HG03025 (cell line): ENCODE results near the gene STAT3.
"Not testable (repeated sequence)": the region's sequence is repeated elsewhere in the genome, so short reads cannot be mapped to it uniquely, and the experiment has no call there.

Experiments
- ATAC-seq: cut with Tn5 transposase; IDR thresholded peaks from one replicate; pipeline ENCODE4 v1.9.1; 2021; ENCODE audit warnings: mild to moderate bottlenecking, moderate library complexity; ENCODE audit not compliant: unreplicated experiment, low FRiP score

Gene STAT3

DNA sequence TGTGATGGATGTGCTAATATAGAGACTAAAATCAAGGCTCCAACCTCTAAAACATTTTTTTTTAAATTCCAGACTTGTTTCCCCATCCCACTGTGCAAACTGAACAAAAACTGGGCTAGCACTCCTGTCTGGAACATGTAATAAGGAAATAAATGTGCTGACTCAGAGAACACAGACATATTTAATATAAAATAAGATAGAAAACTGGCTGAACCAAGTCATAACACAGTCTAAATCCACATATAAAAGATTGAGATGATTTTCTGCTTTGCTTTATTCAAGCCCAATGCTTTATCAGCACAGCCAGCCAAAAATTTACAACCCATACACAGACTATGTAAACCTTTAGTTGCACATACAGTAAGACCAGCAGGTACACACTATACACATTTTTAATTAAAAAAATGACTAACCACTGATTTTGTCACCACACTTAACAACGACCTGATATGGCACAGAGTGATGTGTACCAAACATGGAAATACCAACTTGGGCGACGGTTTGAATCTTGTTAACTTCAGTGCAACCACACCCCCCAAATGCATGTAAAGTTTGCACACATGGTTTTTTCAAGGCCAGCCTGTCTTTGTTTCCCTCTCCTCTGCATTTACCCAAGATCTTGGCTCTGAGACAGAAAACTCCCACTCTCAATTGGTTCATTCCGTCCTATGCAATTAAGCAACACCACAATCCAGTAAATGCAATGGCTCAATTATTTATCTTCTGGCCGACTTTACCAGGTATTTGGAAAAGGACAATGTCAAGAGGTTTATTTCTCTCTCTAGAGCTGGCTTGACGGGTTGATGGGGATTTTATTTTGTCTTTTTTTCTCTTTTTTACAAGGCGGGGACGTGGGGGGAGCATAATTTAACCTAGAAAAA is 1.2 kb downstream of the STAT3 start:
- ATAC-seq: no peak

DNA sequence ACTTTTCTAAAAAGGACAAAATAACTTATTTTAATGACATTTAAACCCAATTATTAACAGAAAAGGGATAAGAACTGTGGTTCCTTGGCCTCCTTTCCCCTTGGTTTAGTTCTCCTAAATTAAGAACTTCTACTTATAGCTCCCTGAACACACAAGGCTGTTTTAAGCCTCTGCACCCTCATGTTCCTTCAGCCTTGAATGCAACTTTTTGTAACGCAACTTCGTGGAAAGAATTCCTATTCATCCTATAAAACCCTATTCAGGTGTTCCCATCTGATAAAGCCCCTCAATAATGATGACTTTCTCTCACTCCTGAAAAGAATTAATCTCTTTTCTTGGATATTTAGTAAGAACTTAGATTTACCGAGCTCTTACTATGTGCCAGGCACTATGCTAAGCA is 6.3 kb downstream of the STAT3 start:
- ATAC-seq: no peak

DNA sequence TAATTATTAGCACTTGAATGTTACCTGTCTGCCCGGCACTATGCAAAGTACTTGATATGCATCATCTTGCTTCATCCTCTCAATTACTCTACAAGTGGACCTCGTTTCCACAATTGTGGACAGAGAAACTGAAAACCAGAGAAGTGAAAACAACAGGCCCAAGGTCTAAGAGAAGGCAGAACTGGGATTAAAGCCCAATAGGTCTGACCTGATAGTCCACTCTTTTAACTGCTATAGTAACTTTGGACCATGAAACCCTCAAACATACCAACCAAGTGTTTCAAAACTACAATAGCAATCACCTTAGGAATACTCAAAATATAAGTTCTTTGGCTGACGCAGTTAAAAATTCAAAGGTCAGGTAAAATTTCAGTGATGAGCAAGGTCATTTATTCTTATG is 7.3 kb downstream of the STAT3 start:
- no peak for ATAC-seq

DNA sequence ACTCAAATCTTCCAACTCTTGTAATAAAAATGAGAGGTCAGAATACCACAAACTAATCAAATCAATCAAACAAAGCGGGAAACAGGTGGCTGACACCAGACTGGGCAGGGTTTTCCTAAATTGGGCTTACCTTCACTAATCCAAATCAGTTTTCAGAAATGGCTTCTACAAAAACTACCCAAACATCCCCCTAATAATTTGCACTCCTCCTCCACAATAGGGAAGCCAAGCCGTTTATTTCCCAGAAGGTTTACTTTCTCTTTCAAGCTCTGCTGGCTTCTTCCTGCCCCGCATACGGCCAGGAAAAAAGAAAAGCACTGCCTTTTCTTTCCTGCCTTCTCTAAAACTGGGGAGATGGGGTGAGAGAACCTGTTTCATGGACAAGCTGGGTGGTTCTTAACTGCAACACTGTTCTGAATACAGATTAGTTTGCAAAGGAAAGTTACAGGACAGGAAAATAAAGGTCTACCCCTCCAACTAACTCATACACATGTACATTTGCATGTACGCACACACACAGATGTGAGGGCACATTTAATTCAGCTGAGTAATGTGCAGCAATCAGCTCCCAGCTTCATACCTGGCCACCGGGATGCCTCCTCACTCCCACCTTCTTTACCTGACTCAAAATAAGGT is 9.2 kb downstream of the STAT3 start:
- no peak for ATAC-seq

DNA sequence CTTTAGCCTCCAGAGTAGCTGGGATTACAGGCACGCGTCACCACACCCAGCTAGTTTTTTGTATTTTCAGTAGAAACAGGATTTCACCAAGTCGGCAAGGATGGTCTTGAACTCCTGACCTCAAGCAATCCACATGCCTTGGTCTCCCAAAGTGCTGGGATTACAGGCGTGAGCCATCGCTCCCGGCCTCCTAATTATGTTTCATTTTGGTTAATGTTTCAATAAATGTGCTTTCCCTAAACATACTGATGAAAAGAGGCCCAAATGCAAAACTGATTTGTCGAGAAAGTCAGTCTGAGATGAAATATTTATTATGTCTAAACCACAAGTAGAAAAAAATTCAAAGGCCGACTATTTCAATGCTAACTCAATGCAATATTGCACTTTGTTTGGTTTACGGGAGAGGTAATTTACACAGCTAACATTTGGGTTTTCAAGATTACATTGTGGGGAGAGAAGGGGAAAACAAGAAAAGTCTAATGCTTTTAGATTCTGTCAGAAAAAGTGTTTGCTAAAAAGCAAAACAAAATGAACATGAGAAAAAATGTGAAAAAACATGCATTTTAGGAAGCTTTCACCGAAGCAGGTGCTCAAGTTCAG is 9.8 kb downstream of the STAT3 start:
- no peak for ATAC-seq

DNA sequence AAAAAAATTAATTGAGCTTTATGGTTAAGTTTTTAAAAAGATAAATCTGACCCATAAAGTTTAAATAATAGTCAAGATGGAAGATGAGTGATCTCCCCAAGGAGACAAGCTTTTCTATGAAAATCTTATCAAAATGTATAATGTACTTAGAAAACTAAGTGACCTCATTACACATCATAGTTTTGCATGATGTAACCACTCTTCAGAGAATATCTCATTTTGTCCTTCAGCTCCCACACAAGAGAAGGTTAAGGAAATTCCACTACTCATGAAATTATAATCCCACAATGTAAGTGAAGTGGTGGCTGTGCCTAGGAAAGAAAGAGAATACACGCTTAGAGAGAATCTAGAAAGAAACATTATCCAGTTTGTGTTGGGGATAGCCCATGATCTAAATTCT is 14.3 kb downstream of the STAT3 start:
- ATAC-seq: no peak

DNA sequence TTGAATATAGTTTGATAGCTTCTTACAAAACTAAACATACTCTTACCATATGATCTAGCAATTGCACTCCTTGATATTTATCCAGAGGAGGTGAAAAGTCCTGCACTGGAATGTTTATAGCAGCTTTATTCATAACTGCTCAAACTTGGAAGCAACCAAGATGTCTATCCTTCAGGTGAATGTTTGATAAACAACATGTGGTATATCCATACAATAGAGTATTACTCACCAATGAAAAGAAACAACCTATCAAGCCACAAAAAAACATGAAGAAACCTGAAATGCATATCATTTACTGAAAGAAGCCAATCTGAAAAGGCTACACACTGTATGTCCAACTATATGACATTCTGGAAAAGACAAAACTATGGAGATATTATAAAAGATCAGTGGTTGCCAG is 16.1 kb downstream of the STAT3 start:
- ATAC-seq: no peak

DNA sequence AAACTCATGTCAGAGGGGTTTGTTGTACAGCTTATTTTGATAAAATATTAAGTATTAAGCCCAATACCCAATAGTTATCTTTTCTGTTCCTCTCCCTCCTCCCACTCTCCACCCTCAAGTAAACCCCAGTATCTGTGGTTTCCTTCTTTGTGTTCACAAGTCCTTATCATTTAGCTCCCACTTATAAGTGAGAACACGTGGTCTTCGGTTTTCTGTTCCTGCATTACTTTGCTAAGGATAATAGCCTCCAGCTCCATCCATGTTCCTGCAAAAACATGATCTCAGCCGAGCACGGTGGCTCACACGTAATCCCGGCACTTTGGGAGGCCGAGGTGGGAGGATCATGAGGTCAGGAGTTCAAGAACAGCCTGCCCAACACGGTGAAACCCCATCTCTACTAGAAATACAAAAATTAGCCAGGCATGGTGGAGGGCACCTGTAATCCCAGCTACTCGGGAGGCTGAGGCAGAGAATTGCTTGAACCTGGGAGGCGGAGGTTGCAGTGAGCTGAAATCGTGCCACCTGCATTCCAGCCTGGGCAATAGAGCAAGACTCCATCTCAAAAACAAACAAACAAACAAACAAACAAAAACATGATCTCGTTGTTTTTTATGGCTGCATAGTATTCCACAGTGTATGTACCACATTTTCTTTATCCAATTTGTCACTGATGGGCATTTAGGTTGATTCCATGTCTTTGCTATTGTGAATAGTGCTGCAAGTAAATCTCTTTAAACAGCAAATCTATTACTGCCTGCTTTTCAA is 19.3 kb downstream of the STAT3 start:
- not testable (repeated sequence) for ATAC-seq

DNA sequence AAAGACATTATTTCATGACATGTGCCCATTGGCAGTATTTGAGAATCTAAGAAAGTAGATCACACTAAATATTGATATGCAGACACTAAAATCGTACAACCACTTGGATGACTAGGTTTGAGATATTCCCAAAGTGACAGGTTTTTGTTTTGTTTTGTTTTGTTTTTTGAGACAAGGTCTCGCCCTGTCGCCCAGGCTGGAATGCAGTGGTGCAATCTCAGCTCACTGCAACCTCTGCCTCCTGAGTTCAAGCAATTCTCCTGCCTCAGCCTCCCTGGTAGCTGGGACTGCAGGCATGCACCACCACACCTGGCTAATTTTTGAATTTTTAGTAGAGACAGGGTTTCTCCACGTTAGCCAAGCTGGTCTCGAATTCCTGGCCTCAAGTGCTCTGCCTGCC is 19.9 kb downstream of the STAT3 start:
- ATAC-seq: not testable (repeated sequence)

DNA sequence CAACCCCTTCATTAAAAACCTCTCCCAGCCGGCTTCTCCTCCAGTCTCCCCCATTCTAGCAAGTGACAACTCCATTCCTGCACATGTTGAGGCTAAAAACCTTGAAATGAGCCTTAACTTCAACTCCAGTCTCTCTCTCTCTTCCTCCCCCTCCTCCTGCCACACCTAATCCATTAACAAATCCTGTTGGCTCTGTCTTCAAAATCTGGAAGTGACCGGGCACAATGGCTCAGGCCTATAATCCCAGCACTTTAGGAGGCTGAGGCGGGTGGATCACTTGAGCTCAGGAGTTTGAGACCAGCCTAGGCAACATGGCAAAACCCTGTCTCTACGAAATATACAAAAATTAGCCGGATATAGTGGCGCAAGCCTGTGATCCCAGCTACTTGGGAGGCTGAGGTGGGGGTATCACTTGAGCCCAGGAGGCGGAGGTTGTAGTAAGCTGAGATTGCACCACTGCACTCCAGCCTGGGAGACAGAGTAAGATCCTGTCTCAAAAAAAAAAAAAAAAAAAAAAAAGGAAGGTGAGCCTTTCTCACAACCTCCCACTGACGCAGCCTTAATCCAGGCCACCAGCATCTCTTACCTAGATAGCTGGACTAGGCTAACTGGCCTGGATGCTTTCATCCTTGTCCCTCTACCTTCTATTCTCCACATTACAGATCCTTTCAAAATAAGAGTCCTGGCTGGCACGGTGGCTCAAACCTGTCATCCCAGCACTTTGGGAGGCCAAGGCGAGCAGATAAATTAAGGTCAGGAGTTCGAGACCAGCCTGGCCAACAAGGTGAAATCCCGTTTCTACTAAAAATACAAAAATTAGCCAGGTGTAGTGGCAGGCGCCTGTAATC is 21.8 kb downstream of the STAT3 start:
- not testable (repeated sequence) for ATAC-seq

DNA sequence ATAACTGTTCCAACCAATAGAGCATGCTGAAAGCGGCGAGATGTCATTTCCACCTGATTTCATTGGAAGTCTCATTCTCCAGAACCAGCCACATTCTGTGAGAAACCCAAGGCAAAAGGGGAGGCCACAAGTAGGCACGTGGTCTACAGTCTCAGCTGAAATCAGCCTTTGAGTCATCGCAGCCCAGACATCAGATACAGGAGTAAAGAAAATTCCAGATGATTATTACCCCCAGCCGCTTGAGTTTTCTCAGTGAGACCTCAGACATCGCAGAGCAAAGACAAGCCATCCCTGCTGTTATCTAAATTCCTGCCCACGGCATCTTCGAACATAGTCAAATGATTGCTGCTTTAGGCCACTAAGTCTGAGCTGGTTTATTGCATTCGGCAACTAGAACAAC is 23.1 kb downstream of the STAT3 start:
- no peak for ATAC-seq

DNA sequence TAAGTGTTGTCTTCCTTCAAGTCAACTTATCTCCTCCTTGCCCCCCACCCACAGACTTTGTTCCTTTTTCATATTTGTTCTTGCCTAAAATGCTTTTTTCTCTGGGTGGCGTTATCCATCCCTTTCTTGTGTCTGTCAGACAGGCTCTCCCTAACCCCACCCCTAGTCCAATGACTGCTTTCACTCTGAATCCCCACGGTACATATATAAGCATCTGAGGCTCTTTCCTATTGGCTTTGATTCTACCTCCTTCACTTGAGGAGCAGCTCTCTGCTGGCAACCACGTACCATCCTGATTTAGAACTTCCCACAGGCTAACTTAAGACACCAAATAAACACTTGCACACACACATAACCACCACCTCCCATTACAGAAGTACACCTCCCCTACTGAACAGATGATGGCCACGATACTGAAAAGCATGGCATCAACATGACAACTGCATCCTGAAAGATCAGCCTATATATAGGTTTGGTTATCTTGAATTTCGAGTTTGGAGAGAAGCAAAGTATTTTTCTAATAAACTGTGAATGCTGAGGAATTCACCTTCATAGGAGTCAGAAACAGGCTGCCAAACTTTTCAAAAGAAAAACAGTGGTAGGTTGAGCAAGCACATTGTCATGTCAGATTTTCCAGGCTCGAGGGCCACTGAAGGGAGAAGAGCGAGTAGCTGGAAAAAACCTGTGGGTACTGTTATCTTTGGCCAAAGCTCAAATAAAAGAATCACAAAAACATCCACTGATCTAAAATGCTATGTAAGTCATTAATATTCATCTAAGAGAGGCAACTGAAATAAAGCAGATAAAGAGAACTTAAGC is 24.3 kb downstream of the STAT3 start:
- no peak for ATAC-seq

DNA sequence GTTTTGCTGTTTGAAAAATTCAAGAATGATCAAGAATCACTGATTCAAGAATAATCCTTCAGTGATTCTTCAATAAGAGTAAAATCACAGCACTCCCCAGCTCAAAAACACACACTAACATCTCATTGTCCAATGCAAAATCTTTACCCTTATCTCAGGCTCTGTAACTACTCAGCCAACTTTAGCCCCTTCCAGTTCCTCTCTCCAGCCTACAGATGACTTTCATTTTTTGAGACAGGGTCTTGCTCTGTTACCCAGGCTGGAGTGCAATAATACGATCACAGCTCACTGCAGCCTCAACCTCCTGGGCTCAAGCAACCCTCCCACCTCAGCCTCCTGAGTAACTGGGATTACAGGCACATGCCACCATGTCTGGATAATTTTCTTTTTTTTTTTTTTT is 25.0 kb downstream of the STAT3 start:
- ATAC-seq: no peak

DNA sequence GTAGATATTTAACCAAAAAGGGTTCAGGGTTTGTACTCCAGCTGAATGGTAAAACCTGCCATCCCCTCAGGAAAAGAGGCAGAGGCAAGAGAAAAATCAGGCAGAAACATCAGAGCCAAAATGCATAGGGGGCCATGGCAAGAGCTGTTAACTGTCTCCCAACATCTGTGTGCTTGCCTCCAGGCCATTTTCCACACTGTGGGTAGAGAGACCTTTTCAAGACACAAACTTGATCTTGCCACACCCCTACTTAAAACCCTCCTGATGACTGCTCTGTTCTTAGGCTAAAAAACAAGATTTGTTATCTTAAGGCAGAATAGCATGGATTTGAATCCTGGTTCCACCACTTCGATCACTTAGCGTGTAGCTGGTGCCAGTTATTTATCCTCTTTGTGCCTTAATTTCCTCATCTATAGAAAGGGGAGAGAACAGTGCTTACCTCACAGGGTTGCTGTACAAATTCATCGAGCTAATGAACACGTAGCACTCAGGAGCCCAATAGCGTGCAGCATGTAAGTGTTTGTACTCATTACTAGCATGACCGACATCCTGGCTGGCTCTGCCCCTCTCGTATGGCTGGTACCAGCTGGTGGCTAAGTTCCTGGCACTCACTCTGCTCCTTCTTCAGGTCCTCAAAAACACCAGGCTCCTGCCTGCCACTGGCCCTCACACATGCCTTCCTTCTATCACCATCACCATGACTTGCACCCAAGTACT is 25.8 kb downstream of the STAT3 start:
- no peak for ATAC-seq

DNA sequence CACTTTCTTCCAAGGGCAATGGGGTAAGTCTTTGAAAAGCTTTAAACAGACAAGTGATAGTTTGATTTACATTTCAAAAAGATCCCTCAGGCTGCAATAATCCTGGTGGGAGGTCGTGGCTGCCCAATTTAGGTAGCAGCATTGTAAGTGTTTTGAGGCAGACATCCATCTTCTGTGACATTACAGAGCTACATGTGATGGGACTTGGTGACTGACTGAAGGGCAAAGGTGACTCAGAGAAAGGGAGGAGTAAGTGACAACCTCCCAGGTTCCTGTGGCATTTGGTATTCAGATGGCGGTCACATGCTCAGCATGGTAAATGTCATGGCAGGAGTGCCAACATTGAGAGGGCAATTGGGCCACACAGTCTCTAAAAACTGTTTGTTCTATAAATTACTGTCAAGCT is 26.5 kb downstream of the STAT3 start:
- no peak for ATAC-seq

DNA sequence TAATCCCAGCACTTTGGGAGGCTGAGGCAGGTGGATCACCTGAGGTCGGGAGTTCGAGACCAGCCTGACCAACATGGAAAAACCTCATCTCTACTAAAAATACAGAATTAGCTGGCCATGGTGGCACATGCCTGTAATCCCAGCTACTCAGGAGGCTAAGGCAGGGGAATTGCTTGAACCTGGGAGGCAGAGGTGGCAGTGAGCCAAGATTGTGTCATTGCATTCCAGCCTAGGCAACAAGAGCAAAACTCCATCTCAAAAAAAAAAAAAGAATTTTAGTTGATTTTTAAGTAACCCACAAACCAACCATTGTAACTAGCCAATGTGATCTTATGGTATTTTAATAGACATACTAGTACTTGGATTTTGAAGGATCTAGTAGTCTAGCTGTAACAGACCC is 27.9 kb downstream of the STAT3 start:
- ATAC-seq: not testable (repeated sequence)

DNA sequence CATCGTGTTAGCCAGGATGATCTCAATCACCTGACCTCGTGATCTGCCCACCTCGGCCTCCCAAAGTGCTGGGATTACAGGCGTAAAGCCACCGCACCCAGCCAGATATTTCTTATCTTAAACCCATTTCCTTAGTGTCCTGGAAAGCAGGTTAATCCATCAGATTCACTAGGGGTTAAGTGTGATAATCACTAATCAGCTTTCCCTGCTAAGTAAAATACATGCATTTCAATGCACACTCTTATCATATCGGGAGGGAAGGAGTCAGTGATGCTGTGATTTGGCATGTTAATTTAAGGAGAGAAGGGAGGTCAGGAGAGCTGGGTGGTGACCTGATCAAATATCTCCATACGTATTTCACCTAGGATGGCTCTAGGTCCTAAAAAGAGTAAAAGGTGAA is 29.1 kb downstream of the STAT3 start:
- ATAC-seq: no peak

DNA sequence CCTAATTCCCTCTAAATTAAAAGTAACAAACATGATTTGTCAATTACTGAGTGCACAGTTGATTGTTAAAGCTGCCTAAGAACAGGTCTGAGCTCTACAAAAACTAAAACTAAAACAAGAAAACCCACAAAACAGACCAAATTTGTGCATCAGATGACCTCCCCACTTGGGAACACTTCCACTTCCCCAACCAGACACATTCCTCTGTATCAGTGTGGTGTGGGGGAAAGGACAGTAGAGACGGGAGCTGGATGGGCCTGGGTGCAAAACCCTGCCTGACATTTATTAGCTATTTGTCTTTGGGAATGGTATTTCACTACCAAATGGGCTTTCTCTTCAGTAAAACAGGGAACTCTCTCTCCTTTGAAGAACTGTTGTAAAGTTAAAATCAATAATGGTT is 29.8 kb downstream of the STAT3 start:
- no peak for ATAC-seq
